ENCODE results near the gene SHLD3. TPM values are rescaled to one million over a fixed set of nuclear protein-coding genes. Genes with fewer than 3 reads are reported as not detected.

Gene SHLD3
- 5.2 TPM for total RNA-seq (2013)
- polyA plus RNA-seq, result 1 to 10 TPM; 2.0 to 4.9 (median 2.6) TPM
- polyA minus RNA-seq, result 1.4 and 2.1 TPM in 2 replicates
- 1.2 to 5.7 (median 2.5) reads per million in 11 experiments for total RNA-seq

GRCh38 chr5:65624571-65625555, at the start of gene SHLD3, which contains the start of gene TRAPPC13:
Gene SHLD3 (plus strand): TSS chr5:65625027. CDS start chr5:65629588, 4,561 bp downstream.
Gene TRAPPC13 (plus strand): TSS chr5:65625027. CDS start chr5:65625061, 34 bp downstream.
- DNase-seq, result peak; percentile 81 to 85 (median 83)
- peaks cover 29% of the 10 kb centered on the region for H3K4me1 Mint-ChIP-seq
- Histone ChIP-seq H3K4me2 (replicated peaks; ENCODE audit: extremely low read depth, low read length, poor library complexity, severe bottlenecking) (peak within 1 kb of the TSS; percentile 80), H3K9ac (ENCODE audit: insufficient read depth, low read length, poor library complexity, severe bottlenecking) (peak within 1 kb of the TSS; percentile 83), H3K4me1 (ENCODE audit: control insufficient read depth in 1 of 2, insufficient read depth in 2 of 2, low read length in 2 of 2) (peaks cover 18 to 35% of the 10 kb centered on the region in 2 donors), H4K20me1 (ENCODE audit: insufficient read depth, low read length) (peaks cover 3% of the 10 kb centered on the region), H3K9me3 (replicated peaks in 1 of 2; ENCODE audit: control insufficient read depth in 1 of 2, insufficient read depth in 1 of 2, low read length in 2 of 2) (no peaks in the 10 kb centered on the region), H2AFZ (ENCODE audit: insufficient read depth, low read depth, low read length, poor library complexity, severe bottlenecking) (peak within 1 kb of the TSS; percentile 97), H3K36me3 (replicated peaks in 1 of 2; ENCODE audit: control insufficient read depth in 1 of 2, insufficient read depth in 2 of 2, low read length in 2 of 2) (peaks cover 8 to 10% of the 10 kb centered on the region in 2 donors), H3K27ac (ENCODE audit: low read depth in 1 of 2, low read length in 2 of 2) (peak within 1 kb of the TSS; percentile 87 to 93), H3K4me3 (replicated peaks in 1 of 3; ENCODE audit: low read depth in 2 of 3, low read length in 3 of 3) (peak within 1 kb of the TSS; percentile 86 to 98 (median 94)), H3K27me3 (ENCODE audit: control insufficient read depth in 2 of 2, insufficient read depth in 2 of 2, low read length in 2 of 2) (no peaks in the 10 kb centered on the region), H3K79me2 (ENCODE audit: insufficient read depth, low read length) (peaks cover 93% of the 10 kb centered on the region)
- H3K27me3 Mint-ChIP-seq (ENCODE audit: low read depth in 3 of 3), result no peaks in the 10 kb centered on the region
- H3K27ac Mint-ChIP-seq, result peak within 1 kb of the TSS; percentile 94 to 98 (median 97)
- H3K4me3 Mint-ChIP-seq, result peak within 1 kb of the TSS; percentile 90 to 99
- H3K9me3 Mint-ChIP-seq, result peaks cover 0 to 2% (median 0%) of the 10 kb centered on the region in 7 donors
- TF ChIP-seq CTCF (IDR thresholded peaks at IDR 0.05), result no peak
- intact Hi-C loops (cut with micrococcal nuclease), result loop anchor here (2.0 to 10.0 kb wide), 5 partner anchors 62 to 520 kb away; partner anchors contain the start of genes CENPK (in 2 of the 2), NLN (in 2 of the 2), PPWD1 (in 2 of the 2) and SGTB (in 2 of the 2)
- under 1% methylated on average over 17 of the region's 36 CpGs for WGBS (ENCODE audit: insufficient coverage)
- H3K36me3 Mint-ChIP-seq, result peaks cover 8 to 18% of the 10 kb centered on the region in 2 donors

- Histone ChIP-seq H3K79me2 (ENCODE audit: insufficient read depth, low read length) (peaks cover 3% of the 10 kb centered on the region), H4K20me1 (ENCODE audit: insufficient read depth, low read length) (no peaks in the 10 kb centered on the region), H3K4me3 (replicated peaks in 1 of 3; ENCODE audit: low read depth in 2 of 3, low read length in 3 of 3) (no peak overlapping the region), H3K4me1 (ENCODE audit: control insufficient read depth in 1 of 2, insufficient read depth in 2 of 2, low read length in 2 of 2) (no peaks in the 10 kb centered on the region), H3K4me2 (replicated peaks; ENCODE audit: extremely low read depth, low read length, poor library complexity, severe bottlenecking) (no peak overlapping the region), H3K9ac (ENCODE audit: insufficient read depth, low read length, poor library complexity, severe bottlenecking) (no peak overlapping the region), H3K9me3 (replicated peaks in 1 of 2; ENCODE audit: control insufficient read depth in 1 of 2, insufficient read depth in 1 of 2, low read length in 2 of 2) (no peaks in the 10 kb centered on the region), H3K27ac (ENCODE audit: low read depth in 1 of 2, low read length in 2 of 2) (no peak overlapping the region), H2AFZ (ENCODE audit: insufficient read depth, low read depth, low read length, poor library complexity, severe bottlenecking) (no peak overlapping the region), H3K36me3 (replicated peaks in 1 of 2; ENCODE audit: control insufficient read depth in 1 of 2, insufficient read depth in 2 of 2, low read length in 2 of 2) (peaks cover 60 to 92% of the 10 kb centered on the region in 2 donors), H3K27me3 (ENCODE audit: control insufficient read depth in 2 of 2, insufficient read depth in 2 of 2, low read length in 2 of 2) (no peaks in the 10 kb centered on the region)
- intact Hi-C loops (cut with micrococcal nuclease), result no loop called here
- H3K4me1 Mint-ChIP-seq, result no peaks in the 10 kb centered on the region
- no peak for DNase-seq
- H3K9me3 Mint-ChIP-seq, result no peaks in the 10 kb centered on the region
- H3K27ac Mint-ChIP-seq, result no peak overlapping the region
- TF ChIP-seq CTCF (IDR thresholded peaks at IDR 0.05), result no peak
- H3K27me3 Mint-ChIP-seq (ENCODE audit: low read depth in 3 of 3), result no peaks in the 10 kb centered on the region
- H3K4me3 Mint-ChIP-seq, result no peak overlapping the region
- H3K36me3 Mint-ChIP-seq, result peaks cover 62 to 65% of the 10 kb centered on the region in 2 donors
Measured at GRCh38 chr5:65577141-65577540, 47.7 kb upstream of the SHLD3 start.
